Measurements from ENCODE around the gene SV2B.

DNA sequence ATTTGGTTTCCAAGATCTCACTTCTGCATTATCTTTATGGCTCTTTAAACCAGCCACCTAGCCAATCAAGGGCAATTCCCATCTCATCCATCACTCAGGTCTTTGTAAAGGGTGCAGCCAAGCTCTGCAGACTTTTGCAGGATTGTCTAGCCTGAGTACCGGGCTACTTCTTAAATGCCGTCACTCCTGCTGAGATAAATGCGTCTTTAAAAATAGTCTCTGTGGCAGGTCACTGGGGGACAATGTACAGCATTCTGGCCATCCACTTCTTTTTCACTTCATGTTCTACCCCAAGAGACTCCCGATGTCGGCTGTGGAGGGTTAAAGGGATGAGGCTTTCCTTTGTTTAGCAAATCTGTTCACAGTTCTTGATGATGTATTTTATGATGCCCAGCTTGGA is 194.7 kb downstream of the SV2B start:
- TF ChIP-seq, protein P1, sequence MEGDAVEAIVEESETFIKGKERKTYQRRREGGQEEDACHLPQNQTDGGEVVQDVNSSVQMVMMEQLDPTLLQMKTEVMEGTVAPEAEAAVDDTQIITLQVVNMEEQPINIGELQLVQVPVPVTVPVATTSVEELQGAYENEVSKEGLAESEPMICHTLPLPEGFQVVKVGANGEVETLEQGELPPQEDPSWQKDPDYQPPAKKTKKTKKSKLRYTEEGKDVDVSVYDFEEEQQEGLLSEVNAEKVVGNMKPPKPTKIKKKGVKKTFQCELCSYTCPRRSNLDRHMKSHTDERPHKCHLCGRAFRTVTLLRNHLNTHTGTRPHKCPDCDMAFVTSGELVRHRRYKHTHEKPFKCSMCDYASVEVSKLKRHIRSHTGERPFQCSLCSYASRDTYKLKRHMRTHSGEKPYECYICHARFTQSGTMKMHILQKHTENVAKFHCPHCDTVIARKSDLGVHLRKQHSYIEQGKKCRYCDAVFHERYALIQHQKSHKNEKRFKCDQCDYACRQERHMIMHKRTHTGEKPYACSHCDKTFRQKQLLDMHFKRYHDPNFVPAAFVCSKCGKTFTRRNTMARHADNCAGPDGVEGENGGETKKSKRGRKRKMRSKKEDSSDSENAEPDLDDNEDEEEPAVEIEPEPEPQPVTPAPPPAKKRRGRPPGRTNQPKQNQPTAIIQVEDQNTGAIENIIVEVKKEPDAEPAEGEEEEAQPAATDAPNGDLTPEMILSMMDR (IDR thresholded peaks at IDR 0.05; ENCODE audit: insufficient read depth, low read length), result no peak
- no peak for TF ChIP-seq REST (IDR thresholded peaks at IDR 0.05; ENCODE audit: insufficient replicate concordance, low read depth)
- TF ChIP-seq GABPA (IDR thresholded peaks at IDR 0.05; ENCODE audit: low read depth), result no peak
- TF ChIP-seq POLR2AphosphoS5 (IDR thresholded peaks at IDR 0.05; ENCODE audit: low read depth), result no peak

All from HL-60 (cell line).